ENCODE measurements around the gene MMP2. TPM values are rescaled to one million over a fixed set of nuclear protein-coding genes. Genes with fewer than 3 reads are reported as not detected.

Gene MMP2
- total RNA-seq, 1 experiment from 2014 or later: 1.5 TPM

GRCh38 chr16:55475919-55476318, 3.1 kb upstream of the MMP2 start (continued):
- TF ChIP-seq REST (IDR thresholded peaks at IDR 0.05; ENCODE audit: low read depth): no peak
- no peak for TF ChIP-seq SIN3A (IDR thresholded peaks at IDR 0.05; ENCODE audit: low read depth)
- TF ChIP-seq ZNF274 (IDR thresholded peaks at IDR 0.05; ENCODE audit: low read depth, low read length): no peak

GRCh38 chr16:55476625-55477533, 2.1 kb upstream of the MMP2 start:
- DNase-seq (ENCODE audit: low read depth, low spot score): no peak
- intact Hi-C loops (cut with micrococcal nuclease): no loop called here
- no peaks in the 10 kb centered on the region for H3K9me3 ChIP-seq (ENCODE audit: control insufficient read depth in 1 of 2, insufficient read depth in 1 of 2, low read depth in 1 of 2, low read length in 2 of 2)
- no peaks in the 10 kb centered on the region for H3K27me3 ChIP-seq (ENCODE audit: insufficient read depth, low read length)
- CTCF ChIA-PET: no interaction called here
- no peak overlapping the region for H3K4me2 ChIP-seq (ENCODE audit: low read length)
- H2AFZ ChIP-seq (ENCODE audit: low read depth, low read length, poor library complexity, severe bottlenecking): no peak overlapping the region
- H3K4me1 ChIP-seq (ENCODE audit: control insufficient read depth in 1 of 2, insufficient read depth in 2 of 2, low read length in 2 of 2): peaks cover 5 to 11% of the 10 kb centered on the region in 2 experiments
- H3K27ac ChIP-seq (ENCODE audit: low read depth, low read length): no peak overlapping the region
- no peak for TF ChIP-seq TCF7L2 (IDR thresholded peaks at IDR 0.05; ENCODE audit: borderline replicate concordance, extremely low read depth, insufficient read depth, insufficient read length)
- no peak for TF ChIP-seq RAD21 (IDR thresholded peaks at IDR 0.05; ENCODE audit: low read depth)
- no peak for TF ChIP-seq CTCF (IDR thresholded peaks at IDR 0.05 in 2 of 3, conservative IDR thresholded peaks at IDR 0.05 in 1 of 3; ENCODE audit: borderline replicate concordance in 1 of 3, insufficient read depth in 1 of 3, low read depth in 2 of 3, low read length in 2 of 3)
- no peak for TF ChIP-seq ZBTB33 (IDR thresholded peaks at IDR 0.05; ENCODE audit: extremely low read depth, insufficient replicate concordance, low read length)
- TF ChIP-seq ZFX (IDR thresholded peaks at IDR 0.05): no peak
- TF ChIP-seq REST (IDR thresholded peaks at IDR 0.05; ENCODE audit: low read depth): no peak
- H3K36me3 ChIP-seq (ENCODE audit: control insufficient read depth in 1 of 2, insufficient read depth in 2 of 2, low read length in 2 of 2): no peaks in the 10 kb centered on the region
- no peak overlapping the region for H3K4me3 ChIP-seq (replicated peaks in 1 of 2; ENCODE audit: low read depth in 1 of 2, low read length in 2 of 2)
- no peak for ATAC-seq
- no peak overlapping the region for H3K9ac ChIP-seq (ENCODE audit: low read length)
- RAD21 ChIA-PET (ENCODE audit: low non-redundant PET in 1 of 2, low total read pairs in 2 of 2, uncharacterized antibody in 2 of 2, unreplicated experiment in 2 of 2): no interaction called here
- no peaks in the 10 kb centered on the region for H3K9me2 ChIP-seq (ENCODE audit: insufficient read depth)
- no TSS peak for BruUV-seq (replicated peaks)
- no peaks in the 10 kb centered on the region for H4K20me1 ChIP-seq (ENCODE audit: insufficient read depth)
- no peaks in the 10 kb centered on the region for H3K79me2 ChIP-seq (ENCODE audit: insufficient read depth, low read length)
- POLR2A ChIA-PET: no interaction called here
